ENCODE measurements around the gene EPHB3. TPM values are rescaled to one million over a fixed set of nuclear protein-coding genes. Genes with fewer than 3 reads are reported as not detected.

EPHB3 gene
- 1.4 and 2.1 TPM in 2 replicates for total RNA-seq

GRCh38 chr3:184561061-184561912 is at the start of gene EPHB3:
TSS of gene EPHB3 (plus strand) at chr3:184561785. CDS start at chr3:184562236, 451 bp downstream.

Other genes starting within 250 kb of the EPHB3 start
- gene EIF4G1, start 247.2 kb upstream of the EPHB3 start, total RNA-seq = 414 and 466 TPM in 2 replicates
- 21.9 and 34.2 TPM in 2 replicates for gene FAM131A, start 224.2 kb upstream of the EPHB3 start, total RNA-seq
- 4.6 and 6.3 TPM in 2 replicates for gene CLCN2, start 200.2 kb upstream of the EPHB3 start, total RNA-seq
- gene POLR2H, start 200.1 kb upstream of the EPHB3 start, total RNA-seq = 65.7 and 76.4 TPM in 2 replicates
- not detected in 2 replicates for gene THPO, start 183.6 kb upstream of the EPHB3 start, total RNA-seq
- gene CHRD, start 181.7 kb upstream of the EPHB3 start, total RNA-seq = 1.1 and 10.7 TPM in 2 replicates
- 31.1 and 39.2 TPM in 2 replicates for gene MAGEF1, start 150.3 kb downstream of the EPHB3 start, total RNA-seq

Measured in myometrial cell (primary cell).